Large intestine (tissue), 3 donors: ENCODE results near the gene KRT35. TPM values are rescaled to one million over a fixed set of nuclear protein-coding genes. Genes with fewer than 3 reads are reported as not detected.

Source experiments
- DNase-seq, 2 donors: peaks; one replicate each; pipeline versions ENCODE4 v3.0.0 to v3.0.0-alpha.2; 2013
- H3K27ac ChIP-seq: one replicate; pipeline ENCODE4 v1.5.1; 2013; ENCODE audit warnings: low read length
- H3K27me3 ChIP-seq: 2 replicates; pipeline ENCODE4 v1.6.1; 2013; ENCODE audit warnings: low read length; ENCODE audit not compliant: control insufficient read depth, insufficient read depth
- H3K36me3 ChIP-seq: 2 replicates; pipeline ENCODE4 v1.6.1; 2013; ENCODE audit warnings: low read length; ENCODE audit not compliant: control insufficient read depth, insufficient read depth
- H3K4me1 ChIP-seq: one replicate; pipeline ENCODE4 v1.6.1; 2013; ENCODE audit warnings: low read length; ENCODE audit not compliant: control insufficient read depth, insufficient read depth
- H3K4me3 ChIP-seq: one replicate; pipeline ENCODE4 v1.5.1; 2013; ENCODE audit warnings: low read length
- H3K9me3 ChIP-seq: one replicate; pipeline ENCODE4 v1.6.1; 2013; ENCODE audit warnings: mild to moderate bottlenecking, low read depth, low read length, moderate library complexity; ENCODE audit not compliant: control insufficient read depth
- WGBS: methylation state at CpG from one replicate; pipeline ENCODE4 v1.1.5; 2013; ENCODE audit warnings: low lambda C conversion rate; ENCODE audit not compliant: insufficient coverage; 5-methylcytosine and 5-hydroxymethylcytosine counted together
- polyA plus RNA-seq: library from polyadenylated mRNA; unstranded; fragments of 120-200 nt; gene quantifications from one replicate; pipeline ENCODE4 v1.2.1, GENCODE V29; 2013

The KRT35 gene
- polyA plus RNA-seq, 1 donor, result not detected

DNA sequence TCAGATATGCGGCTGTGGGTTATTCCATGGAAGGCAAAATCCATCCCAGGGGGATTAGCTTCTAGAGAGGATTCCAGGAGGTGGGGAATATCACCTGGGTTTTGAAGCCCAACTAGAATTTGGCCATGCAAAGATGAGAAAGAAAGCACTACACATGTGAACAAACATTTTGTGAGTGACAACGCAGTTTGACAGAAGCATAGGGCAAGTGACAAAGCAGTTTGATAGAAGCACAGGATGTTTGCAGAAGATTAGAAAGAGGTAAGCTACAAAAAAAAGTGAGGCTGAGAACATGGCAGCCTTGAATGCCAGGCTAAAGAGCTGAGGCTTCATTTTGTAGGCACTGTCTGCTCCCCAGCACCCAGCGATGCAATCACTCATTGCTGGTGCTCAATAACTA, 27.9 kb downstream of the KRT35 start:
- H3K4me1 ChIP-seq, result no peaks in the 10 kb centered on the region
- H3K4me3 ChIP-seq, result no peak overlapping the region
- no peaks in the 10 kb centered on the region for H3K36me3 ChIP-seq
- DNase-seq, result no peak
- WGBS, result 100% methylated on average over 1 of the region's 3 CpGs
- no peak overlapping the region for H3K27ac ChIP-seq
- H3K27me3 ChIP-seq, result peaks cover 21% of the 10 kb centered on the region
- H3K9me3 ChIP-seq, result no peaks in the 10 kb centered on the region

DNA sequence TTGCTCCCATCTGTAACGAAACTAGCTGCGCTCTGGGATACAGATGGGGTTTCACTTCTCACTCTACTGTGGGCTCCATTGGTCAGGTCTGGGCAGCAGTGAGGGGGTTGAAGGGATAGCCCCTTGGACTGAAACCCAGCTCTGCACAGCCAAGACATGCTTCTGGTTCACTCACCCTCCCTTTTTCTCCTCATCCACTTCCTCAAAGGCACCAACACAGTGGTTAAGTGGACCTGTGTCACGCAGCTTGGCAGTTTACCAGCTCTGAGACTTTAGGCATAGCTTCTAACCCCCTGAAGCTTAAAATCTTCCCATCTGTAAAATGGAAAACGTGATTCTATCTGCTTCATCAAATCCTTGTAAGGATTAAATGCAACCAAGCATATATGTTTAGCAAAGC, 28.7 kb downstream of the KRT35 start:
- Histone ChIP-seq H3K36me3 (no peaks in the 10 kb centered on the region), H3K27ac (no peak overlapping the region), H3K27me3 (peaks cover 21% of the 10 kb centered on the region), H3K4me3 (no peak overlapping the region), H3K9me3 (no peaks in the 10 kb centered on the region), H3K4me1 (no peaks in the 10 kb centered on the region)
- 73% methylated on average over 3 of the region's 4 CpGs for WGBS
- no peak for DNase-seq

DNA sequence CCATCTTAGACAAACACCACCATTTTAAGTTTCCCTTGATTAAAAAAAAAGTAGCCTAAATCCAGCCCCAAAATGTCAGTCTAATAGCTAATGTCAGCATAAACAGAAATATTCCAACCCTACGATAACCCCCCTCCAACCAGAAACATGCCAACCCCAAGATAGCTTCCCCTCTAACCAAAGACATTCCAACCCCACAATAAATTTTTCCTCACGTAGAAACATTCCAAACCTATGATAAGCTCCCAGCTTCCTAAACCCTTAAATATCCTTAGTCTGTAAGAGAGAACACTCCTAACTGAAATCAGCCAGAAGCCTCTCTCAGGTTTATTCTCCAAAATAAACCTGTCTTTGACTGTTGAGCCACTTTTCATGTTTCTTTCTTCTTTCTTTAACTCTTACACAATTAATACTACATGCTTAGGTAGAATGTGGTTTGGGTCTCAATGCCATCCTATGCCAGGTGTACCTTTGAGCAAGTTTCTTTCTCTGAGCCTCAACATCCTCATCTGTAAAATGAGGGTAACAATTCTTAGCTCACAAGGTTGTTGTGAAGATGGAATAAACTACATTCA, 29.7 kb downstream of the KRT35 start:
- Histone ChIP-seq H3K36me3 (no peaks in the 10 kb centered on the region), H3K4me1 (no peaks in the 10 kb centered on the region), H3K9me3 (no peaks in the 10 kb centered on the region), H3K27ac (no peak overlapping the region), H3K27me3 (peaks cover 25% of the 10 kb centered on the region), H3K4me3 (no peak overlapping the region)
- no CpG with 5 or more reads among the region's 2 CpGs for WGBS
- no peak for DNase-seq

DNA sequence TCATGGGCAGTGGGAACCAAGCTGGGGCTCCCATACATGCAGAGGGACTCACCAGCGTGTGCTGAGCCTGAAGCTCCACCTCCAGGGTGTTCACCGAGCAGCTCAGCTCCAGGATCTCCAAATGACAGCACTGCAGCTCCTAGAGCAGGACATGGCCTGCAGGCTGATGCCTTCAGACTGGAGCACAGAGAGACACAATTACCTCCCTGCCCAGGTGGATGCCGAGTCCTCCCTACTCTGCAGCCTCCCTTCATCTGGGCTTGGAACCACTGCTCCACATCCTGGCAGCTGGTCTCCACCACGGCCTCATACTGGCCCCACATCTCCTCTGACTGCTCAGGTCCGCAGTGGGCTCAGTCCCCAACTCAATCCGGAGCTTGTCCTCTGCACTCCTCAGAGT, 31.9 kb downstream of the KRT35 start:
- DNase-seq, result no peak
- Histone ChIP-seq H3K27me3 (peaks cover 31% of the 10 kb centered on the region), H3K4me3 (no peak overlapping the region), H3K36me3 (no peaks in the 10 kb centered on the region), H3K9me3 (no peaks in the 10 kb centered on the region), H3K4me1 (no peaks in the 10 kb centered on the region), H3K27ac (no peak overlapping the region)
- no CpG with 5 or more reads among the region's 6 CpGs for WGBS

DNA sequence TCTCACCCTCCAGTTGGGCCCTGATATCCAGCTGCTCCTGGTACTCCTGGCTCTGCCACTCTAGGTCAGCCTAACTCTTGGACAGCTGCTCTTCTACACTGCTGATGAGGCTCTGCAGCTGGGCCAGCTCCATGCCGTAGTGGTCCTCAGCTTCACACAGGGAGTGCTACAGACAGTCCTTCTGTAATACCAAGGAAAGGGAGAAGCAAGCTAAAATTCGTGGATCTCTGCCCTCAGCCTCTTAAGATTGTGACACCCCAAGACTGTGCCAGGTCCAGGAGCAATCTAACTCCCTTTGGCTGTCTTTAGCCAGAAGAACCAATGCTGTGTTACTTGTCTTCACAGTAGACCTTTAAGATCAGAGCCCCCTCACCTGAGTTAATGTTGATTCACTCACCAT, 32.4 kb downstream of the KRT35 start:
- Histone ChIP-seq H3K27ac (no peak overlapping the region), H3K36me3 (no peaks in the 10 kb centered on the region), H3K4me1 (no peaks in the 10 kb centered on the region), H3K27me3 (peaks cover 29% of the 10 kb centered on the region), H3K9me3 (no peaks in the 10 kb centered on the region), H3K4me3 (no peak overlapping the region)
- DNase-seq, result no peak
- whole genome bisulfite sequencing, result no CpG with 5 or more reads among the region's 2 CpGs

DNA sequence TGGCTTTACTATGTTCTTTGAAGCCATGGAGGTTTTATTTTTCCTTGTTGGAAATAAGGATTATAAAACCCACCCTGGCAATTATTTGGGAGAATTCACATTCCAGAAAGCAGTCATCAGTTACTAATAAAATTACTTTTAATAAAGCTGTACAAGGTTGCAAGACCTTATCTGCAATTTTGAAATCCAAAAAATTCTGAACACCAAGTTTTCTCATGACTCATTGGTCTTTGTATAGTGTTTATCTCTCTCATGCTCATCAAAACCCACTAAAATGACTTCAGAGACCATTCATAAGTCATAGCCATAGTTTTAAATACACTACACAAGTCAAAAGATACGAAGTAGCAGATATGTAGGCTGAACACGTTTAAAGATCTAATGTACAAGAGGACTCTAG, 34.1 kb downstream of the KRT35 start:
- Histone ChIP-seq H3K4me3 (no peak overlapping the region), H3K9me3 (no peaks in the 10 kb centered on the region), H3K27me3 (peaks cover 29% of the 10 kb centered on the region), H3K36me3 (no peaks in the 10 kb centered on the region), H3K27ac (no peak overlapping the region), H3K4me1 (no peaks in the 10 kb centered on the region)
- DNase-seq, result no peak
- WGBS, result no CpG with 5 or more reads among the region's 2 CpGs

DNA sequence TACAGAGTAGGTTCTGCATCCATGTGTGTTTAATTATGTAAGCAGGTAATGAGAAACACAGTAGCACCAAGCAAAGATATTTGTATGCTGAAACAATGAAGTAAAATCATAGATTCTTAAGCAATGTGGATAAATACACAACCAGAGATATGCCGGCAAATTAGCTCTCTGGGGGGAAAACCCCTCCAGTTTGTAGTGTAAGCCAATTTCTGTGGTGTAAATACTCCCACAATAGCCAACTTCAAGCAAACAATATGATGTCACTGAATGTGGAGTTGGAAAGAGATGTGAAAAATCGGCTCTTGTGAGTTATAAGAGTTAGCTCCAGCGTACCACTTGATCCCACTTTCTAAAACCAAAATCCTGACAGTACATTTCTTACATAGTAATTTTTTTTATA, 36.3 kb downstream of the KRT35 start:
- WGBS, result 71% methylated on average over 2 of the region's 3 CpGs

DNA sequence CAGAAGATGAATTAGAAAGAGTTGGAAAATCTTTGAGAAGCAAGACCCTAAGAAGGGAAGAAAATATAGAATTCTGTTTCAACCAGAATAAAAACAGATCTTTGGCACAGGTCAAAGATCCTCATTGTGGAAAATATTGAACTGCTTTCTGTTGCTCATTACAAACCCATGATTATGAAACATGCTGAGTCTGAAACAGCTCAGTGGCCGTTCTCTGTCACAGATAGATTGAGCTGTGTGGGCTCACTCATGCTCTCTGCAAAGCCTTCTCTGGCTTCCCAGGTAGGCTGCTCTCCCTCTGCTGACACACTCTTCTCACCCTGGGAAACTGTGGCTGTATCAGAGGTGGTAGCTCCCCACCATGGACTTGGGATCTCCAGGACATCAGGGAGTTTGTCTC, 36.8 kb downstream of the KRT35 start:
- WGBS, result no CpG with 5 or more reads among the region's 1 CpG

More for the DNA sequence above, 36.3 kb downstream of the KRT35 start:
- H3K36me3 ChIP-seq, result no peaks in the 10 kb centered on the region
- no peak overlapping the region for H3K27ac ChIP-seq
- no peaks in the 10 kb centered on the region for H3K9me3 ChIP-seq
- no peak overlapping the region for H3K4me3 ChIP-seq
- no peaks in the 10 kb centered on the region for H3K4me1 ChIP-seq
- peaks cover 33% of the 10 kb centered on the region for H3K27me3 ChIP-seq
- DNase-seq, result no peak

DNA sequence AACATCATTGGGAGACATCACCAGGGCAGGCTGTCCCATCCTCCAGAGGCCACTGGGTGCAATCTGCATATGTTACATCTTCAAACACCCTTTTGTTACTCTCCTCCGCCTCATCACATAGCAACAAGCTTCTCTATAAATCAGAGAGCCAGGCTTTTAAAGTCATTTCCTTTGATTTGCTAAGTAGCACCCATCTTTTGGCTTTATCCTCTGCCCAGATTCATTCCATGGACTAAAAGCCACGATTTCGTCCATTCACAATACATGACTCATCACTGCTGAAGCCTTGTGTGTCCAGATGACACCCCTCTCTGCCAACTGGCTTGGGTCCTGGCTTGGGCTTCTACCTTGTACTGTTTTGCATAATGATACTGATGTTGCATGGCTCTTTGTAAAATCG, 38.2 kb downstream of the KRT35 start:
- Histone ChIP-seq H3K9me3 (no peaks in the 10 kb centered on the region), H3K27ac (no peak overlapping the region), H3K27me3 (peaks cover 29% of the 10 kb centered on the region), H3K4me1 (no peaks in the 10 kb centered on the region), H3K4me3 (no peak overlapping the region), H3K36me3 (no peaks in the 10 kb centered on the region)
- DNase-seq, result no peak
- WGBS, result no CpG with 5 or more reads among the region's 4 CpGs

More for the DNA sequence above, 36.8 kb downstream of the KRT35 start:
- no peak for DNase-seq
- Histone ChIP-seq H3K4me1 (no peaks in the 10 kb centered on the region), H3K9me3 (no peaks in the 10 kb centered on the region), H3K36me3 (no peaks in the 10 kb centered on the region), H3K27ac (no peak overlapping the region), H3K4me3 (no peak overlapping the region), H3K27me3 (peaks cover 33% of the 10 kb centered on the region)

DNA sequence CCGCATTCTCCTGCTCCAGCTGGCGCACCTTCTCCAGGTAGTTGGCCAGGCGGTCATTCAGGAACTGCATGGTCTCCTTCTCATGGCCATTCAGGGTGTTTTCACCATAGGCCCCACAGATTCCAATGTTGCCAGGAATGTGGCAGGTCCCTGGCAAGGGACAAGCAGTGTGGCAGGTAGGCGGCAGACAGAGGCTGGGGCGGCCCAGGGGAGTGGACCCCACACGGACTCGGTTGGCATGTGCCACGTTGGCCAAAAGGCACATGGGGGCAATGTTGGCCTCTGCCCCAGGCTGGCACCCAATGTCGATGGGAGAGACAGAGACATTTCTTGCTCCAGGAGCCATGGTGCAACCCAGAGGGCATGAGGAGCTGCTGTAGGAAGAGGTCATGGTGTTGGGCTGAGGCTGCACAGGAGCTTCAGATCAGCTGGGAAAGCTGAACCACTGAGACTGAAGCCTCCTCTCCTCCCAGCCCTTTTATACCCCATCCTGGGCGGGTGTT, 40.4 kb downstream of the KRT35 start, which contains the start of gene KRT38:
Gene KRT38 (minus strand): TSS at position 453 of the 503 bp plus-strand sequence. CDS start 62 bp downstream, at position 391.
- no CpG with 5 or more reads among the region's 10 CpGs for WGBS
- H3K27me3 ChIP-seq, result peaks cover 25% of the 10 kb centered on the region

DNA sequence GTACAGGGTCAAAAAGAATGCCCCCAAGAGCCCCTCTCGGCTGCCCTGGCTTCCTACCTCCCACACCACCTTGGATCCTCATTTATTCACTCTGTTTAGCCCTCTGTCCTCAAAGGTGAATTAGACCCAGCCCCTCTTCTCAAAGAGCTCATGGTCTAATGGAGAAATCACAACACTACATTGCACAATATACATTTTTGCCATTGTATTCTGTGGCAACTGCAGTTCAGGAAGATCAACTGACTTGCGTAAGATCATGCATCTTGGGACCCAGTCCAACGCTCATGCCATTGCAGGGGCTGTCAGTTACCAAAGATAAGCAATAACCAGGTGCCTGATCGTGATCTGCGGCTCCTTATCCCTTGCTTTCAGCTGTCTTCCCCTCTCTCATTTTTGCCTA, 41.6 kb downstream of the KRT35 start:
- Histone ChIP-seq H3K27me3 (peaks cover 19% of the 10 kb centered on the region), H3K9me3 (no peaks in the 10 kb centered on the region), H3K36me3 (no peaks in the 10 kb centered on the region), H3K4me1 (no peaks in the 10 kb centered on the region), H3K4me3 (no peak overlapping the region), H3K27ac (no peak overlapping the region)
- DNase-seq, result no peak
- WGBS, result 100% methylated on average over 1 of the region's 5 CpGs

More for the DNA sequence above, 40.4 kb downstream of the KRT35 start, which contains the start of gene KRT38:
- Histone ChIP-seq H3K36me3 (no peaks in the 10 kb centered on the region), H3K4me1 (no peaks in the 10 kb centered on the region), H3K27ac (no peak within 1 kb of the TSS), H3K4me3 (no peak within 1 kb of the TSS), H3K9me3 (no peaks in the 10 kb centered on the region)
- no peak for DNase-seq
